ENCODE measurements around the gene HDLBP.

DNA sequence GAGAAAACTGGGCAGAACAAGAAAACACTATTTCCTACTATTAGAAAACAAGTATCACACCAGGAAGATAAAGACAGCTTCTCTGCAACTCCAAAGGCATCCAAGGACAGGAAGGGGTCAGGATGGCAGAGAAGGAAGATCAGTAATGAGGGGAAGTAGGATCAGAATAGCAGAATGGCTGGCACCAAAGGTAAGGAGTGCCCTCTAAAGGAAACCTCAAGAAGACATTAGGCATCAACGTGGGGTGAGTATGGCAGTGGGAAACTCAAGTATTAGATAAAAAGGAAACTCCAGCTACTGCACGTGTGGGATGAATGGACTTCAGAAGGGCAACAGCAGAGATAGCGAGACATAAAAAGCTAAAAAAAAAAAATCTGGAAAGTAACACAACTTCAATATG, 25.9 kb downstream of the HDLBP start:
- TF ChIP-seq ZNF565 (CRISPR knock-in tag; conservative IDR thresholded peaks at IDR 0.05; ENCODE audit: low read depth) (no peak), PATZ1 (CRISPR knock-in tag; IDR thresholded peaks at IDR 0.05; ENCODE audit: borderline replicate concordance) (no peak), BACH2 (CRISPR knock-in tag; IDR thresholded peaks at IDR 0.05; ENCODE audit: borderline replicate concordance) (no peak), SNAI2 (CRISPR knock-in tag; IDR thresholded peaks at IDR 0.05) (no peak)
